OCI-LY3 (cell line): ENCODE data around the gene IKZF2.

ENCODE experiments used
- H2AFZ ChIP-seq: fragments of 200-600, 300-600 bp; shearing (Covaris generic); 2 replicates; pipeline ENCODE4 v1.6.0; 2014; ENCODE audit warnings: antibody characterized with exemption, low read depth, low read length
- H3K27ac ChIP-seq: fragments of 200-600, 300-600 bp; sonication (generic); 2 replicates; pipeline ENCODE4 v1.5.1; 2014; ENCODE audit warnings: mild to moderate bottlenecking, low read length, moderate library complexity, mixed read lengths
- H3K27me3 ChIP-seq: fragments of 200-600, 300-600 bp; sonication (generic); 2 replicates; pipeline ENCODE4 v1.6.1; 2014; ENCODE audit warnings: low read depth, low read length, mixed read lengths
- H3K36me3 ChIP-seq: fragments of 200-600, 300-600 bp; sonication (generic); replicated peaks from 2 replicates; pipeline ENCODE3; 2014; ENCODE audit warnings: low read depth, low read length, mixed read lengths
- H3K4me1 ChIP-seq: fragments of 300-600, 200-600 bp; sonication (generic); 2 replicates; pipeline ENCODE4 v1.6.1; 2014; ENCODE audit warnings: low read length, mixed read lengths
- H3K4me2 ChIP-seq: fragments of 200-600, 300-600 bp; sonication (generic); 2 replicates; pipeline ENCODE4 v1.6.1; 2014; ENCODE audit warnings: low read length, mixed read lengths
- H3K4me3 ChIP-seq: fragments of 300-600, 200-600 bp; sonication (generic); 2 replicates; pipeline ENCODE4 v1.5.1; 2014; ENCODE audit warnings: antibody characterized with exemption, mild to moderate bottlenecking, low read length, moderate library complexity
- H3K79me2 ChIP-seq: fragments of 300-600, 200-600 bp; shearing (Covaris generic); 2 replicates; pipeline ENCODE4 v1.6.1; 2014; ENCODE audit warnings: mild to moderate bottlenecking, low read length, mixed read lengths
- H3K9ac ChIP-seq: fragments of 300-600, 200-600 bp; shearing (Covaris generic); 2 replicates; pipeline ENCODE4 v1.6.0; 2014; ENCODE audit warnings: mild to moderate bottlenecking, low read length, moderate library complexity
- H3K9me3 ChIP-seq: fragments of 200-600, 300-600 bp; shearing (Covaris generic); 2 replicates; pipeline ENCODE4 v1.6.1; 2014; ENCODE audit warnings: low read length, mixed read lengths; ENCODE audit not compliant: insufficient read depth
- H4K20me1 ChIP-seq: fragments of 200-600, 300-600 bp; sonication (generic); 2 replicates; pipeline ENCODE4 v1.6.1; 2016; ENCODE audit warnings: low read length, mixed read lengths; ENCODE audit not compliant: insufficient read depth
- EZH2phosphoT487 ChIP-seq: fragments of 200-600 bp; shearing (Covaris generic); IDR thresholded peaks from 2 replicates; pipeline ENCODE4 v1.6.1; 2018; ENCODE audit warnings: antibody characterized with exemption, mixed run types, low read depth
- TF ChIP-seq, protein P1 (sequence below): fragments of 200-600, 300-600 bp; sonication (generic); IDR thresholded peaks from 2 replicates; pipeline ENCODE4 v1.5.1; 2014; ENCODE audit warnings: antibody characterized with exemption, low read length, low read depth

Gene IKZF2

DNA sequence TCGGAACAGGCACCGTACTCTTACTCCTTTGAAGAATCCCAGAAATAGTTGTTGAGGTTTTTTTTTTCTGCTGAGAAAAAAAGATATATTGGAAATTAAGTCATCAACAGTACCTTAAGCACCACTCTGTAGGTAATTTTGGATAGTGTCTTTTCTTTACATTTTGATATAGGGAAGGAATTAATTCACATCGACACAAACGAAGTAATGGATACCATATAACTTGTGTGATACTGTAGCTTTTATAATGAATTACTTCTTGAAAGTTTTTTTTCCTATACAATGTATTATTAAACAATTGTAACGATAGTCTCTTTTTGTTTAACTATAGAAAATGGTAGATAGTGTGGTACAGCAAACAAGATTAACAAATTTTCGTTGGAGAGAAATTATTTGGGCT lies 1.5 kb upstream of the IKZF2 start:
- Histone ChIP-seq H3K9ac (no peak overlapping the region), H4K20me1 (no peaks in the 10 kb centered on the region), H3K79me2 (no peaks in the 10 kb centered on the region), H2AFZ (no peak overlapping the region), H3K4me1 (peaks cover 17% of the 10 kb centered on the region), H3K4me3 (no peak overlapping the region), H3K27me3 (0 out of 2 replicates have a peak, but pooled peaks cover 5% of the 10 kb centered on the region), H3K36me3 (no peaks in the 10 kb centered on the region), H3K9me3 (no peaks in the 10 kb centered on the region), H3K4me2 (peak overlapping the region; percentile 76), H3K27ac (no peak overlapping the region)
- TF ChIP-seq, protein P1, sequence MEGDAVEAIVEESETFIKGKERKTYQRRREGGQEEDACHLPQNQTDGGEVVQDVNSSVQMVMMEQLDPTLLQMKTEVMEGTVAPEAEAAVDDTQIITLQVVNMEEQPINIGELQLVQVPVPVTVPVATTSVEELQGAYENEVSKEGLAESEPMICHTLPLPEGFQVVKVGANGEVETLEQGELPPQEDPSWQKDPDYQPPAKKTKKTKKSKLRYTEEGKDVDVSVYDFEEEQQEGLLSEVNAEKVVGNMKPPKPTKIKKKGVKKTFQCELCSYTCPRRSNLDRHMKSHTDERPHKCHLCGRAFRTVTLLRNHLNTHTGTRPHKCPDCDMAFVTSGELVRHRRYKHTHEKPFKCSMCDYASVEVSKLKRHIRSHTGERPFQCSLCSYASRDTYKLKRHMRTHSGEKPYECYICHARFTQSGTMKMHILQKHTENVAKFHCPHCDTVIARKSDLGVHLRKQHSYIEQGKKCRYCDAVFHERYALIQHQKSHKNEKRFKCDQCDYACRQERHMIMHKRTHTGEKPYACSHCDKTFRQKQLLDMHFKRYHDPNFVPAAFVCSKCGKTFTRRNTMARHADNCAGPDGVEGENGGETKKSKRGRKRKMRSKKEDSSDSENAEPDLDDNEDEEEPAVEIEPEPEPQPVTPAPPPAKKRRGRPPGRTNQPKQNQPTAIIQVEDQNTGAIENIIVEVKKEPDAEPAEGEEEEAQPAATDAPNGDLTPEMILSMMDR = no peak
- no peak for TF ChIP-seq EZH2phosphoT487

DNA sequence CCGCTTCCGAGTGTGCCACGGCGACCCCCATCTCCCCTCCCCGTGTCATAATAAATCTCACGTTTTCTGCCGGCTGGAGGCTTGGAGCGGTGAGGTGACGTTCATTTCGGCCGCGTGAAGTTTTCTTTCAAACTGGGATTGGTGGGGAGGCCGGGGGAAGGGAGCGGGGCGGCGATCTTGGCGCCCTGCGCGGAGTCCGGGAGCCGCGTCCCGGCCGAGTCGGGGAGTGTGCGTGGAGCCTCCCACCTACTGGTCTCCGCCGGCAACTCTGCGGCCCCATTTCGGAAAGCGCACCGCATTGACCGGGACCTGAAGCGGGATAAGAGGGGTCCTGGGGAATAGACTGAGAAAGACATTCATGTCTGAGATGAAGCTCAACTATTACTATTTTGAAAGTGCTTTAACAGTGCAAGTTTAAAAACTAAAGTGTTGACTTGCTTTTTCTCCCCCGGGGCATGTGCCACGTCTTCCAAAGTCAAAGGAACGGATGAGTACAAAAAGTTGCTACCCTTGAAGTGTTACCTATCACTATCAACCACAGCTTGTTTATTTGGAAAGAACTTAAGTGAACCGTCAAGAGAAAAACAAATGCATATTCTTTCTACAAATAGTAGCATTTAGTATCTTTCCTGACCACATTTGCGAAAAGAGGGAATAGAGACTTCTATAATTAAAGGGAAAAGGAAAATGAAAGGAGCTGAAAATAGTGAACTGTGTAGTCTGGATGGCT lies 818 bp upstream of the IKZF2 start:
- no peaks in the 10 kb centered on the region for H3K36me3 ChIP-seq
- no peak overlapping the region for H3K27ac ChIP-seq
- no peaks in the 10 kb centered on the region for H3K79me2 ChIP-seq
- H4K20me1 ChIP-seq = no peaks in the 10 kb centered on the region
- peak overlapping the region; percentile 89 for H3K4me3 ChIP-seq
- H3K9me3 ChIP-seq = no peaks in the 10 kb centered on the region
- peak overlapping the region; percentile 67 for H3K9ac ChIP-seq
- TF ChIP-seq, protein P1 = peak; percentile 43
- no peak for TF ChIP-seq EZH2phosphoT487
- H3K27me3 ChIP-seq = 0 out of 2 replicates have a peak, but pooled peaks cover 5% of the 10 kb centered on the region
- H2AFZ ChIP-seq = peak overlapping the region; percentile 70
- peaks cover 11% of the 10 kb centered on the region for H3K4me1 ChIP-seq
- peak overlapping the region; percentile 76 for H3K4me2 ChIP-seq

DNA sequence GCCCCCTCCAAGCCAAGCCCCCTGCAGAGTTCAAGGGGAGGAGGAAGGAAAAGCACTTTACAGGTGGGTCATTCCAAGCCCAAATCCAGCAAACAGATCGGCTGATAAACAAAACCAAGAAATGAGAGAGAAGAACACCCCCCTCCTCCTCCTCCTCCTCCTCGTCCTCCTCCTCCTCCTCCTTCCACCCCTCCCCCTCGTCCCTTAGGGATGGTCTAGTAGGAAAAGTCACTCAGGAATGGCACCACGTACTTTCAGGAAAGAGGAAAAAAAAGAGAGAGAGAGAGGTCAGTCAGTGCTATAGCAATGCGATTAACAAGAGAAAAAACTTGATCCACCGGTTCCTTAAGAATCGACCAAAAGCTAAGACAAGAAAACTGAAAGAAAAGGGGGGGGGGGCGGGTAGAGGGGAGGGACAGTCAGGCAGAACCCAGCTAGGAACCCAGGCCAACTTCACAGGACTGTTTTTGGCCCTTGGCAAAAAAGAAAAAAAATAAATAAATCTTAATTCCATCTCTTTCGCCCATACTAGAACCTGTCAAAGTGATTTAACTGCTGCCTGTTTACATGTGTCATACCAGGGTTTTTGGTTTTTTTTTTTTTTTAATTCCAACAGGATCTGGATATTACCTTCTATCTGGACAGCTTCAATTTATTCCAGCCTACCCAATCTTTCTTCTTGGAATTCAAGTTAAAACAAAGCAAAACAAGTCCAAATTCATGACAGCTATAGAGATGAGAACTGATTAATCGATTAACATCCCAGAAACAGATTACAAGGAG lies 906 bp downstream of the IKZF2 start:
- peak overlapping the region; percentile 95 for H3K4me2 ChIP-seq
- no peaks in the 10 kb centered on the region for H3K36me3 ChIP-seq
- peaks cover 4% of the 10 kb centered on the region for H3K4me1 ChIP-seq
- H3K9ac ChIP-seq = peak overlapping the region; percentile 67
- no peaks in the 10 kb centered on the region for H3K9me3 ChIP-seq
- H3K27ac ChIP-seq = no peak overlapping the region
- H4K20me1 ChIP-seq = no peaks in the 10 kb centered on the region
- H3K4me3 ChIP-seq = peak overlapping the region; percentile 89
- TF ChIP-seq, protein P1 = no peak
- TF ChIP-seq EZH2phosphoT487 = no peak
- no peaks in the 10 kb centered on the region for H3K79me2 ChIP-seq
- H3K27me3 ChIP-seq = 0 out of 2 replicates have a peak, but pooled peaks cover 5% of the 10 kb centered on the region
- H2AFZ ChIP-seq = peak overlapping the region; percentile 97

GRCh38 chr2:213149949-213150314 lies 1.5 kb downstream of the IKZF2 start:
- no peaks in the 10 kb centered on the region for H4K20me1 ChIP-seq
- no peak overlapping the region for H3K27ac ChIP-seq
- no peaks in the 10 kb centered on the region for H3K79me2 ChIP-seq
- 0 out of 2 replicates have a peak, but pooled peaks cover 5% of the 10 kb centered on the region for H3K27me3 ChIP-seq
- peak overlapping the region; percentile 95 for H3K4me2 ChIP-seq
- peaks cover 4% of the 10 kb centered on the region for H3K4me1 ChIP-seq
- peak overlapping the region; percentile 67; the same call in 1 of the 2 replicates for H3K9ac ChIP-seq
- no peaks in the 10 kb centered on the region for H3K9me3 ChIP-seq
- H3K4me3 ChIP-seq = peak overlapping the region; percentile 89
- peak overlapping the region; percentile 72; the same call in 1 of the 2 replicates for H2AFZ ChIP-seq
- TF ChIP-seq, protein P1 = no peak
- TF ChIP-seq EZH2phosphoT487 = no peak
- H3K36me3 ChIP-seq = no peaks in the 10 kb centered on the region
